GM19438 (cell line): ENCODE results near the gene TRIP13.

ENCODE experiments used
- ATAC-seq: cut with Tn5 transposase; IDR thresholded peaks from one replicate; pipeline ENCODE4 v1.9.1; 2021; ENCODE audit warnings: low read depth; ENCODE audit not compliant: unreplicated experiment

The TRIP13 gene

GRCh38 chr5:854217-854616 lies 38.5 kb upstream of the TRIP13 start:
- ATAC-seq = no peak

- ATAC-seq = no peak
These were observed 37.5 kb upstream of the TRIP13 start for GRCh38 chr5:854966-855743.

GRCh38 chr5:855771-856530 lies 36.7 kb upstream of the TRIP13 start:
- ATAC-seq = no peak

- no peak for ATAC-seq
These were observed 35.9 kb upstream of the TRIP13 start for GRCh38 chr5:856531-857425.

GRCh38 chr5:858726-859125 lies 34.0 kb upstream of the TRIP13 start:
- no peak for ATAC-seq

- no peak for ATAC-seq
These were observed 33.3 kb upstream of the TRIP13 start for GRCh38 chr5:859391-859790.

GRCh38 chr5:859798-860296 lies 32.8 kb upstream of the TRIP13 start:
- ATAC-seq = no peak

- no peak for ATAC-seq
These were observed 32.1 kb upstream of the TRIP13 start for GRCh38 chr5:860506-861150.

GRCh38 chr5:861442-862366 lies 31.0 kb upstream of the TRIP13 start:
- no peak for ATAC-seq

- no peak for ATAC-seq
These were observed 30.1 kb upstream of the TRIP13 start for GRCh38 chr5:862367-863243.

- ATAC-seq = no peak
These were observed 29.4 kb upstream of the TRIP13 start for GRCh38 chr5:863244-863805.

GRCh38 chr5:864492-865167 lies 28.1 kb upstream of the TRIP13 start:
- no peak for ATAC-seq

GRCh38 chr5:865168-865521 lies 27.5 kb upstream of the TRIP13 start:
- ATAC-seq = no peak

- ATAC-seq = no peak
These were observed 26.9 kb upstream of the TRIP13 start for GRCh38 chr5:865771-866170.

- no peak for ATAC-seq
These were observed 25.3 kb upstream of the TRIP13 start for GRCh38 chr5:867300-867870.

GRCh38 chr5:868428-869135 lies 24.1 kb upstream of the TRIP13 start:
- ATAC-seq = no peak

- ATAC-seq = no peak
These were observed 21.7 kb upstream of the TRIP13 start for GRCh38 chr5:870956-871355.
